22Rv1 (cell line): ENCODE results near the gene ASIC1.

ENCODE experiments used
- ZFX ChIP-seq: fragments of 450-650 bp; IDR thresholded peaks from 2 replicates; pipeline ENCODE4 v1.6.1; 2017; ENCODE audit warnings: antibody characterized with exemption, borderline replicate concordance
- TF ChIP-seq, protein P1 (sequence below): fragments of 450-650 bp; IDR thresholded peaks from 2 replicates; pipeline ENCODE4 v1.5.1; 2017; ENCODE audit warnings: mild to moderate bottlenecking

DNA sequence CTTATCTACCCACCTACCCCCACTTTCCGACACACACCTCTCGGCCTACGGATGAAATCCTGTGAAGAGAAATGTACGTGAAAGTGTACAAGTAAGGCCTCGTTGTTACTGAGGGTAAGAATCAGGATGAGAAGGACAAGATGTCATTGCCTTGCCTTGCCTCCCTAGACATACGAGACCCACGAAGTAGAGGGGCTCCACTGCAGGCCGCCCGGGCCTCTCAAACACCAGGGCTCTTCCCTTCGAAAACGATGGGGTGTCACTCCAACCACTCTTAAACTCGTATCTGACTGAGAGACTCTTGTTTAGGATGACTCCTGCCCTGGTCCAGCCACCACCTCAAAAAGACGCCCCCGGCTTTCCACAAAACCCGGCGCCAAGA, 32.6 kb upstream of the ASIC1 start:
- TF ChIP-seq, protein P1, sequence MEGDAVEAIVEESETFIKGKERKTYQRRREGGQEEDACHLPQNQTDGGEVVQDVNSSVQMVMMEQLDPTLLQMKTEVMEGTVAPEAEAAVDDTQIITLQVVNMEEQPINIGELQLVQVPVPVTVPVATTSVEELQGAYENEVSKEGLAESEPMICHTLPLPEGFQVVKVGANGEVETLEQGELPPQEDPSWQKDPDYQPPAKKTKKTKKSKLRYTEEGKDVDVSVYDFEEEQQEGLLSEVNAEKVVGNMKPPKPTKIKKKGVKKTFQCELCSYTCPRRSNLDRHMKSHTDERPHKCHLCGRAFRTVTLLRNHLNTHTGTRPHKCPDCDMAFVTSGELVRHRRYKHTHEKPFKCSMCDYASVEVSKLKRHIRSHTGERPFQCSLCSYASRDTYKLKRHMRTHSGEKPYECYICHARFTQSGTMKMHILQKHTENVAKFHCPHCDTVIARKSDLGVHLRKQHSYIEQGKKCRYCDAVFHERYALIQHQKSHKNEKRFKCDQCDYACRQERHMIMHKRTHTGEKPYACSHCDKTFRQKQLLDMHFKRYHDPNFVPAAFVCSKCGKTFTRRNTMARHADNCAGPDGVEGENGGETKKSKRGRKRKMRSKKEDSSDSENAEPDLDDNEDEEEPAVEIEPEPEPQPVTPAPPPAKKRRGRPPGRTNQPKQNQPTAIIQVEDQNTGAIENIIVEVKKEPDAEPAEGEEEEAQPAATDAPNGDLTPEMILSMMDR: no peak
- TF ChIP-seq ZFX: no peak
